ENCODE data around the gene COQ8A.

The COQ8A gene

GRCh38 chr1:227035316-227035715 is 95.2 kb downstream of the COQ8A start:
- peaks cover 31% of the 10 kb centered on the region for H3K36me3 ChIP-seq (ENCODE audit: control insufficient read depth, insufficient read depth, low read length)
- no peak overlapping the region for H3K4me3 ChIP-seq (ENCODE audit: low read depth, low read length)
- no peak overlapping the region for H3K9ac ChIP-seq (ENCODE audit: low read length)
- no peaks in the 10 kb centered on the region for H3K9me3 ChIP-seq (ENCODE audit: control insufficient read depth, insufficient read depth, low read depth, low read length)
- no peaks in the 10 kb centered on the region for H3K27me3 ChIP-seq (ENCODE audit: control insufficient read depth, insufficient read depth, low read length)
- no peak overlapping the region for H3K27ac ChIP-seq (ENCODE audit: low read depth, low read length)
- peaks cover 5% of the 10 kb centered on the region; the same call in 1 of the 2 replicates for H3K4me1 ChIP-seq (ENCODE audit: control insufficient read depth, insufficient read depth, low read length)

- H3K9me3 ChIP-seq (ENCODE audit: control insufficient read depth, insufficient read depth, low read depth, low read length), result no peaks in the 10 kb centered on the region
- no peaks in the 10 kb centered on the region for H3K27me3 ChIP-seq (ENCODE audit: control insufficient read depth, insufficient read depth, low read length)
- H3K9ac ChIP-seq (ENCODE audit: low read length), result no peak overlapping the region
- H3K36me3 ChIP-seq (ENCODE audit: control insufficient read depth, insufficient read depth, low read length), result peaks cover 20% of the 10 kb centered on the region
- peaks cover 5% of the 10 kb centered on the region; the same call in 1 of the 2 replicates for H3K4me1 ChIP-seq (ENCODE audit: control insufficient read depth, insufficient read depth, low read length)
- no peak overlapping the region for H3K27ac ChIP-seq (ENCODE audit: low read depth, low read length)
- no peak overlapping the region for H3K4me3 ChIP-seq (ENCODE audit: low read depth, low read length)
Observed at GRCh38 chr1:227037121-227037520, 97.0 kb downstream of the COQ8A start.

Measured in HUES6 (cell line).